ENCODE results near the gene ARHGAP5. TPM values are rescaled to one million over a fixed set of nuclear protein-coding genes. Genes with fewer than 3 reads are reported as not detected.
A peak's percentile ranks its signal among the peaks of the same experiment; 100 is the strongest.

Gene ARHGAP5
- total RNA-seq, 1 donor from 2014 or later = 140 TPM

DNA sequence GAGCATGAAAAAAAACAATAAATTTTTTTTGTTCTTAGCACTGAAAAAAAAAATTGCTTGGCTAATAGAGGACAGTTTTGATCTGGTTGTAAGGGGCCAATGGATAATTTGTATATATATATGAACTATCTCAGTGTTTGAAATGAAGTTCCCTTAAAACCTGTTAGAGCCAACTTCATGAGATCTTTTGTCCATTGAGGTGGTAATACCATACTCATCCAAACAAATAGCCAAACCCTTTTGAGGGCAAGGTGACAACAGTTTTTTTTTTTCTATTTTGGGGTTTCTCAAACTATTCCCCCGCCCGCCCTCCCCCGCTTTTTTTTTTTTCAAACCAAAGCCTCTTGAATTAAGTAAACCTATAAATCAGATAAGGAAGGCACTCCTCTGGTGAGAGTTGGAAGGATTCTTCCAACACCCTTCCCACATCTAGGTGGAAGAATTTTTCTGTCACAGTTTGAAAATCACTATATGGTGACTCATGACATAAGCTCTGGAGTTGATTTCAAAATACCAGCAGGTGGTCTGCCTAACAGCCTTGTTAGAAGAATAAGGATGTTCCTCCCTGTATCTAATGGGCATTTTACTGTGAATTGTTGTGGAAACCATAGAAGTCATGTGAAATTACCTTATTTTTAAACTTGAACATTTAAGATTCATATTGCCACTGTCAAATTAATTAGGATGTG is 10.2 kb downstream of the ARHGAP5 start:
- H3K4me1 ChIP-seq (ENCODE audit: insufficient read depth, low read length) = peaks cover 3% of the 10 kb centered on the region
- Mint-ChIP-seq H3K27ac (ENCODE audit: unreplicated experiment) (peak overlapping the region; percentile 31), H3K4me3 (ENCODE audit: unreplicated experiment) (no peak overlapping the region), H3K9me3 (ENCODE audit: unreplicated experiment) (no peaks in the 10 kb centered on the region), H3K27me3 (ENCODE audit: low read depth, unreplicated experiment) (no peaks in the 10 kb centered on the region), H3K36me3 (ENCODE audit: low read depth, unreplicated experiment) (peaks cover 7% of the 10 kb centered on the region), H3K4me1 (ENCODE audit: low read depth, unreplicated experiment) (peaks cover 47% of the 10 kb centered on the region)
- H3K9ac ChIP-seq (ENCODE audit: low read length) = no peak overlapping the region
- TF ChIP-seq, protein P1, sequence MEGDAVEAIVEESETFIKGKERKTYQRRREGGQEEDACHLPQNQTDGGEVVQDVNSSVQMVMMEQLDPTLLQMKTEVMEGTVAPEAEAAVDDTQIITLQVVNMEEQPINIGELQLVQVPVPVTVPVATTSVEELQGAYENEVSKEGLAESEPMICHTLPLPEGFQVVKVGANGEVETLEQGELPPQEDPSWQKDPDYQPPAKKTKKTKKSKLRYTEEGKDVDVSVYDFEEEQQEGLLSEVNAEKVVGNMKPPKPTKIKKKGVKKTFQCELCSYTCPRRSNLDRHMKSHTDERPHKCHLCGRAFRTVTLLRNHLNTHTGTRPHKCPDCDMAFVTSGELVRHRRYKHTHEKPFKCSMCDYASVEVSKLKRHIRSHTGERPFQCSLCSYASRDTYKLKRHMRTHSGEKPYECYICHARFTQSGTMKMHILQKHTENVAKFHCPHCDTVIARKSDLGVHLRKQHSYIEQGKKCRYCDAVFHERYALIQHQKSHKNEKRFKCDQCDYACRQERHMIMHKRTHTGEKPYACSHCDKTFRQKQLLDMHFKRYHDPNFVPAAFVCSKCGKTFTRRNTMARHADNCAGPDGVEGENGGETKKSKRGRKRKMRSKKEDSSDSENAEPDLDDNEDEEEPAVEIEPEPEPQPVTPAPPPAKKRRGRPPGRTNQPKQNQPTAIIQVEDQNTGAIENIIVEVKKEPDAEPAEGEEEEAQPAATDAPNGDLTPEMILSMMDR (IDR thresholded peaks at IDR 0.05; ENCODE audit: insufficient read depth, low read depth, low read length) = no peak
- no peak for TF ChIP-seq EZH2 (IDR thresholded peaks at IDR 0.05; ENCODE audit: insufficient read depth, low read length)
- H3K9me3 ChIP-seq (ENCODE audit: insufficient read depth, low read depth, low read length) = no peaks in the 10 kb centered on the region
- DNase-seq (ENCODE audit: low read depth) (peak; percentile 80), FAIRE-seq (peak; percentile 89)
- H3K27ac ChIP-seq (ENCODE audit: low read depth, low read length) = no peak overlapping the region
- peaks cover 77% of the 10 kb centered on the region for H3K79me2 ChIP-seq (ENCODE audit: insufficient read depth, low read length)
- H3K4me2 ChIP-seq (ENCODE audit: low read length) = no peak overlapping the region
- no peaks in the 10 kb centered on the region for H3K36me3 ChIP-seq (ENCODE audit: insufficient read depth, low read length)
- H4K20me1 ChIP-seq (ENCODE audit: insufficient read depth, low read length) = peaks cover 60% of the 10 kb centered on the region
- no peak overlapping the region for H2AFZ ChIP-seq (ENCODE audit: low read depth, low read length)
- H3K4me3 ChIP-seq (ENCODE audit: insufficient read depth, low read depth, low read length) = no peak overlapping the region
- no peaks in the 10 kb centered on the region for H3K27me3 ChIP-seq (ENCODE audit: insufficient read depth, low read length)

DNA sequence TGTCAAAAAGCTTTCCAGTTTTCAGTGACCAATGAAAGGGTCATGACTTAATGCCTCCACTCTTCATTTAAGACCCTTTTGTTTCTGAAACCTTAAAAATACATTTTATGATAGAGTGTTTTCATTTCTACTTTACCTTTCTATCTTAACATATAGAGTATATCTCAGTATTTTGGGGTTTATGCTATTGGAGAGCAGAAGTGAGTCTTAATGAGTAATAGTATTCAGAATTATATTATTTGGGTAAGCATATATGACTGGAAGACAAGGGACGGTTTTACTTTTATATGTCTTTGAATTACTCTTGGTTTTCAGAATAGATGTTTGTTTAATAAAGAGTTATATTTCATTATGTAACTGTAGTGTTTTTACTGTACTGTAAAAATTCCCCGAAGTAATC is 10.8 kb downstream of the ARHGAP5 start:
- no peak overlapping the region for H2AFZ ChIP-seq (ENCODE audit: low read depth, low read length)
- H4K20me1 ChIP-seq (ENCODE audit: insufficient read depth, low read length) = peaks cover 54% of the 10 kb centered on the region
- H3K4me1 ChIP-seq (ENCODE audit: insufficient read depth, low read length) = peaks cover 3% of the 10 kb centered on the region
- Mint-ChIP-seq H3K27me3 (ENCODE audit: low read depth, unreplicated experiment) (no peaks in the 10 kb centered on the region), H3K4me3 (ENCODE audit: unreplicated experiment) (no peak overlapping the region), H3K4me1 (ENCODE audit: low read depth, unreplicated experiment) (peaks cover 43% of the 10 kb centered on the region), H3K27ac (ENCODE audit: unreplicated experiment) (no peak overlapping the region), H3K9me3 (ENCODE audit: unreplicated experiment) (no peaks in the 10 kb centered on the region), H3K36me3 (ENCODE audit: low read depth, unreplicated experiment) (peaks cover 12% of the 10 kb centered on the region)
- H3K79me2 ChIP-seq (ENCODE audit: insufficient read depth, low read length) = peaks cover 71% of the 10 kb centered on the region
- no peak overlapping the region for H3K27ac ChIP-seq (ENCODE audit: low read depth, low read length)
- no peak overlapping the region for H3K4me3 ChIP-seq (ENCODE audit: insufficient read depth, low read depth, low read length)
- TF ChIP-seq EZH2 (IDR thresholded peaks at IDR 0.05; ENCODE audit: insufficient read depth, low read length) = no peak
- TF ChIP-seq, protein P1 (IDR thresholded peaks at IDR 0.05; ENCODE audit: insufficient read depth, low read depth, low read length) = no peak
- FAIRE-seq = no peak
- H3K36me3 ChIP-seq (ENCODE audit: insufficient read depth, low read length) = no peaks in the 10 kb centered on the region
- no peaks in the 10 kb centered on the region for H3K9me3 ChIP-seq (ENCODE audit: insufficient read depth, low read depth, low read length)
- H3K9ac ChIP-seq (ENCODE audit: low read length) = no peak overlapping the region
- H3K27me3 ChIP-seq (ENCODE audit: insufficient read depth, low read length) = no peaks in the 10 kb centered on the region
- H3K4me2 ChIP-seq (ENCODE audit: low read length) = no peak overlapping the region
- no peak for DNase-seq (ENCODE audit: low read depth)

DNA sequence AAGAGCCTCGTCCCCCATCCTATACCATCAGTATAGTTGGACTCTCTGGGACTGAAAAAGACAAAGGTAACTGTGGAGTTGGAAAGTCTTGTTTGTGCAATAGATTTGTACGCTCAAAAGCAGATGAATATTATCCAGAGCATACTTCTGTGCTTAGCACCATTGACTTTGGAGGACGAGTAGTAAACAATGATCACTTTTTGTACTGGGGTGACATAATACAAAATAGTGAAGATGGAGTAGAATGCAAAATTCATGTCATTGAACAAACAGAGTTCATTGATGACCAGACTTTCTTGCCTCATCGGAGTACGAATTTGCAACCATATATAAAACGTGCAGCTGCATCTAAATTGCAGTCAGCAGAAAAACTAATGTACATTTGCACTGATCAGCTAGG is 13.6 kb downstream of the ARHGAP5 start:
- H3K27ac ChIP-seq (ENCODE audit: low read depth, low read length) = no peak overlapping the region
- Mint-ChIP-seq H3K9me3 (ENCODE audit: unreplicated experiment) (no peaks in the 10 kb centered on the region), H3K27ac (ENCODE audit: unreplicated experiment) (no peak overlapping the region), H3K36me3 (ENCODE audit: low read depth, unreplicated experiment) (peaks cover 20% of the 10 kb centered on the region), H3K4me3 (ENCODE audit: unreplicated experiment) (no peak overlapping the region), H3K4me1 (ENCODE audit: low read depth, unreplicated experiment) (peaks cover 23% of the 10 kb centered on the region), H3K27me3 (ENCODE audit: low read depth, unreplicated experiment) (no peaks in the 10 kb centered on the region)
- no peak overlapping the region for H3K9ac ChIP-seq (ENCODE audit: low read length)
- no peak for DNase-seq (ENCODE audit: low read depth)
- H2AFZ ChIP-seq (ENCODE audit: low read depth, low read length) = no peak overlapping the region
- no peak overlapping the region for H3K4me2 ChIP-seq (ENCODE audit: low read length)
- no peaks in the 10 kb centered on the region for H3K9me3 ChIP-seq (ENCODE audit: insufficient read depth, low read depth, low read length)
- H3K4me3 ChIP-seq (ENCODE audit: insufficient read depth, low read depth, low read length) = no peak overlapping the region
- no peaks in the 10 kb centered on the region for H3K27me3 ChIP-seq (ENCODE audit: insufficient read depth, low read length)
- H3K79me2 ChIP-seq (ENCODE audit: insufficient read depth, low read length) = peaks cover 49% of the 10 kb centered on the region
- FAIRE-seq = peak; percentile 73
- peaks cover 3% of the 10 kb centered on the region for H3K4me1 ChIP-seq (ENCODE audit: insufficient read depth, low read length)
- TF ChIP-seq, protein P1 (IDR thresholded peaks at IDR 0.05; ENCODE audit: insufficient read depth, low read depth, low read length) = no peak
- TF ChIP-seq EZH2 (IDR thresholded peaks at IDR 0.05; ENCODE audit: insufficient read depth, low read length) = no peak
- peaks cover 5% of the 10 kb centered on the region for H3K36me3 ChIP-seq (ENCODE audit: insufficient read depth, low read length)
- H4K20me1 ChIP-seq (ENCODE audit: insufficient read depth, low read length) = peaks cover 28% of the 10 kb centered on the region
